H9 (cell line): Measurements from ENCODE around the gene XCL2. TPM values are rescaled to one million over a fixed set of nuclear protein-coding genes. Genes with fewer than 3 reads are reported as not detected.
"Not testable (repeated sequence)": the region's sequence is repeated elsewhere in the genome, so short reads cannot be mapped to it uniquely, and the experiment has no call there.

ENCODE experiments used
- DNase-seq: peaks from one replicate; pipeline ENCODE4 v3.0.0-alpha.2; 2017
- H2AFZ ChIP-seq: one replicate; pipeline ENCODE4 v1.6.1; 2013; ENCODE audit warnings: mild to moderate bottlenecking, low read length, control low read depth, moderate library complexity
- H2AK5ac ChIP-seq: 2 replicates; pipeline ENCODE4 v1.6.1; 2013; ENCODE audit warnings: low read length, control low read depth, mixed read lengths; ENCODE audit not compliant: insufficient read length
- H2BK120ac ChIP-seq: one replicate; pipeline ENCODE4 v1.6.1; 2013; ENCODE audit warnings: low read depth, mild to moderate bottlenecking, low read length, control low read depth, inconsistent platforms; ENCODE audit not compliant: poor library complexity, severe bottlenecking
- H2BK12ac ChIP-seq: 2 replicates; pipeline ENCODE4 v1.6.1; 2013; ENCODE audit warnings: low read length, control low read depth, mixed read lengths, low read depth; ENCODE audit not compliant: insufficient read length
- H2BK15ac ChIP-seq: 2 replicates; pipeline ENCODE4 v1.6.1; 2013; ENCODE audit warnings: low read depth, low read length, control low read depth
- H2BK20ac ChIP-seq: one replicate; pipeline ENCODE4 v1.6.1; 2013; ENCODE audit warnings: low read depth, mild to moderate bottlenecking, low read length, control low read depth, inconsistent platforms; ENCODE audit not compliant: poor library complexity, severe bottlenecking
- H2BK5ac ChIP-seq: 2 replicates; pipeline ENCODE4 v1.6.1; 2013; ENCODE audit warnings: low read length, control low read depth, mixed read lengths; ENCODE audit not compliant: insufficient read length
- H3K14ac ChIP-seq: 2 replicates; pipeline ENCODE4 v1.6.1; 2013; ENCODE audit warnings: low read length, control low read depth; ENCODE audit not compliant: insufficient read depth
- H3K18ac ChIP-seq: 2 replicates; pipeline ENCODE4 v1.6.1; 2013; ENCODE audit warnings: low read depth, mild to moderate bottlenecking, mixed read lengths, low read length, control low read depth; ENCODE audit not compliant: insufficient read length
- H3K23ac ChIP-seq: 2 replicates; pipeline ENCODE4 v1.6.1; 2013; ENCODE audit warnings: low read length, control low read depth, mixed read lengths, low read depth; ENCODE audit not compliant: insufficient read length
- H3K23me2 ChIP-seq: 2 replicates; pipeline ENCODE4 v1.6.1; 2013; ENCODE audit warnings: low read depth, mild to moderate bottlenecking, mixed read lengths, low read length, control low read depth; ENCODE audit not compliant: insufficient read length, poor library complexity, severe bottlenecking
- H3K27ac ChIP-seq: 2 replicates; pipeline ENCODE4 v1.5.1; 2013; ENCODE audit warnings: low read length, control low read depth, mixed read lengths, low read depth; ENCODE audit not compliant: insufficient read length
- H3K27me3 ChIP-seq: 2 replicates; pipeline ENCODE4 v1.6.1; 2013; ENCODE audit warnings: low read length, control low read depth, inconsistent platforms; ENCODE audit not compliant: insufficient read depth
- H3K4ac ChIP-seq: 2 replicates; pipeline ENCODE4 v1.6.1; 2013; ENCODE audit warnings: low read depth, mild to moderate bottlenecking, control low read depth, inconsistent platforms, low read length, moderate library complexity
- H3K4me1 ChIP-seq: 2 replicates; pipeline ENCODE4 v1.6.1; 2013; ENCODE audit warnings: low read length, control low read depth, inconsistent platforms; ENCODE audit not compliant: insufficient read depth
- H3K4me2 ChIP-seq: 2 replicates; pipeline ENCODE4 v1.6.1; 2013; ENCODE audit warnings: low read length, control low read depth, mixed read lengths; ENCODE audit not compliant: insufficient read length, insufficient read depth
- H3K56ac ChIP-seq: 2 replicates; pipeline ENCODE4 v1.6.1; 2013; ENCODE audit warnings: low read depth, mild to moderate bottlenecking, mixed read lengths, low read length, control low read depth; ENCODE audit not compliant: insufficient read length
- H3K79me1 ChIP-seq: 2 replicates; pipeline ENCODE4 v1.6.1; 2013; ENCODE audit warnings: low read depth, mild to moderate bottlenecking, moderate library complexity, low read length, control low read depth, inconsistent platforms; ENCODE audit not compliant: insufficient read depth, poor library complexity, severe bottlenecking
- H3K79me2 ChIP-seq: 2 replicates; pipeline ENCODE4 v1.6.1; 2013; ENCODE audit warnings: low read length, control low read depth, inconsistent platforms; ENCODE audit not compliant: insufficient read depth
- H3K9ac ChIP-seq: 2 replicates; pipeline ENCODE4 v1.6.1; 2013; ENCODE audit warnings: low read length, control low read depth, mixed read lengths; ENCODE audit not compliant: insufficient read length; ENCODE audit errors: extremely low read depth
- H3K9me3 ChIP-seq: one replicate; pipeline ENCODE4 v1.6.1; 2013; ENCODE audit warnings: low read depth, low read length, inconsistent platforms; ENCODE audit not compliant: control insufficient read depth
- H3T11ph ChIP-seq: one replicate; pipeline ENCODE4 v1.6.1; 2013; ENCODE audit warnings: mild to moderate bottlenecking, low read length, control low read depth, inconsistent platforms
- H4K20me1 ChIP-seq: one replicate; pipeline ENCODE4 v1.6.1; 2013; ENCODE audit not compliant: control insufficient read depth, insufficient read length, insufficient read depth
- H4K5ac ChIP-seq: 2 replicates; pipeline ENCODE4 v1.6.1; 2013; ENCODE audit warnings: low read depth, mild to moderate bottlenecking, mixed read lengths, low read length, control low read depth; ENCODE audit not compliant: insufficient read length
- H4K8ac ChIP-seq: replicated peaks from 2 replicates; pipeline ENCODE4 v1.6.1; 2013; ENCODE audit warnings: low read length, control low read depth, mixed read lengths, low read depth; ENCODE audit not compliant: insufficient read length
- H4K91ac ChIP-seq: 2 replicates; pipeline ENCODE4 v1.6.1; 2013; ENCODE audit warnings: low read depth, mild to moderate bottlenecking, moderate library complexity, mixed read lengths, low read length, control low read depth; ENCODE audit not compliant: insufficient read length
- H3K27ac Mint-ChIP-seq, 3 experiments: 2 replicates in 2 of 3; 3 replicates in 1 of 3; pipeline ENCODE4 v1.8.0; 2020 to 2021; ENCODE audit warnings: mixed read lengths in 3 of 3, mild to moderate bottlenecking in 1 of 3, moderate library complexity in 1 of 3
- H3K27me3 Mint-ChIP-seq: 2 replicates; pipeline ENCODE4 v1.8.0; 2021; ENCODE audit warnings: low read depth, mild to moderate bottlenecking, moderate library complexity, mixed read lengths
- H3K36me3 Mint-ChIP-seq, 3 experiments: 2 replicates in 2 of 3; 3 replicates in 1 of 3; pipeline ENCODE4 v1.8.0; 2020 to 2021; ENCODE audit warnings: low read depth in 3 of 3, mixed read lengths in 3 of 3; ENCODE audit not compliant: insufficient read depth in 1 of 3
- H3K4me1 Mint-ChIP-seq, 2 experiments: 2 replicates each; pipeline ENCODE4 v1.8.0; 2020; ENCODE audit warnings: mixed read lengths in 2 of 2
- H3K4me3 Mint-ChIP-seq, 2 experiments: 2 replicates in 1 of 2; 3 replicates in 1 of 2; pipeline ENCODE4 v1.8.0; 2020 to 2021; ENCODE audit warnings: mild to moderate bottlenecking in 2 of 2, mixed read lengths in 2 of 2, moderate library complexity in 1 of 2
- H3K9me3 Mint-ChIP-seq, 2 experiments: 2 replicates in 1 of 2; 3 replicates in 1 of 2; pipeline ENCODE4 v1.8.0; 2020; ENCODE audit warnings: mild to moderate bottlenecking in 2 of 2, mixed read lengths in 2 of 2, moderate library complexity in 1 of 2
- CTCF ChIP-seq: fragments of 200-600 bp; sonication (generic); conservative IDR thresholded peaks from 3 replicates; pipeline ENCODE4 v1.8.0; 2021; ENCODE audit warnings: antibody characterized with exemption, mild to moderate bottlenecking
- WGBS: extraction: QIAGEN DNeasy Blood & Tissue Kit; methylation state at CpG from one replicate; pipeline ENCODE4 v1.1.7; 2013; ENCODE audit warnings: missing lambda C conversion rate, low lambda C conversion rate, mixed read lengths; ENCODE audit not compliant: insufficient read length; ENCODE audit errors: extremely low coverage; 5-methylcytosine and 5-hydroxymethylcytosine counted together
- total RNA-seq: library from RNA; stranded (reverse); gene quantifications from 2 replicates; pipeline ENCODE4 v1.2.1, GENCODE V29; 2021

XCL2 gene
- total RNA-seq, 1 experiment from 2014 or later = not detected

- WGBS = no CpG with 5 or more reads among the region's 4 CpGs
- no peak for DNase-seq
Observed at GRCh38 chr1:168581817-168582572, 38.2 kb upstream of the XCL2 start.

DNA sequence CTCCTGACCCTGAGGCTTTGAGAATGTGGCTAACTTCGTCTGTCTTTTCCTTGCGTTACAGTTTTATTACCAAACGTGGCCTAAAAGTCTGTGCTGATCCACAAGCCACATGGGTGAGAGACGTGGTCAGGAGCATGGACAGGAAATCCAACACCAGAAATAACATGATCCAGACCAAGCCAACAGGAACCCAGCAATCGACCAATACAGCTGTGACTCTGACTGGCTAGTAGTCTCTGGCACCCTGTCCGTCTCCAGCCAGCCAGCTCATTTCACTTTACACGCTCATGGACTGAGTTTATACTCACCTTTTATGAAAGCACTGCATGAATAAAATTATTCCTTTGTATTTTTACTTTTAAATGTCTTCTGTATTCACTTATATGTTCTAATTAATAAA, 37.2 kb upstream of the XCL2 start:
- H3K27ac Mint-ChIP-seq, H2BK120ac ChIP-seq, H3K4me2 ChIP-seq, H3K9me3 Mint-ChIP-seq, H3K79me1 ChIP-seq, H3K14ac ChIP-seq, H3K4me3 Mint-ChIP-seq, H2BK12ac ChIP-seq, H3K27ac ChIP-seq, H3K36me3 Mint-ChIP-seq, H3K23ac ChIP-seq, H3K4ac ChIP-seq, DNase-seq, H3K79me2 ChIP-seq, H4K8ac ChIP-seq, H3K4me1 ChIP-seq, H2AK5ac ChIP-seq, H3K56ac ChIP-seq, H3K18ac ChIP-seq, H2AFZ ChIP-seq, H2BK15ac ChIP-seq, H4K20me1 ChIP-seq, H3K23me2 ChIP-seq, H2BK20ac ChIP-seq, H3K27me3 Mint-ChIP-seq, H3K9ac ChIP-seq, H3T11ph ChIP-seq, H2BK5ac ChIP-seq, H4K91ac ChIP-seq, H3K9me3 ChIP-seq, H3K4me1 Mint-ChIP-seq, H3K27me3 ChIP-seq, H4K5ac ChIP-seq: not testable (repeated sequence)
- WGBS = no CpG with 5 or more reads among the region's 7 CpGs

More at GRCh38 chr1:168581817-168582572, 38.2 kb upstream of the XCL2 start:
- Mint-ChIP-seq H3K4me1 (peaks cover 3 to 8% of the 10 kb centered on the region in 2 experiments; a peak in 3 of 4 replicates), H3K27ac (no peak overlapping the region), H3K4me3 (no peak overlapping the region), H3K36me3 (no peaks in the 10 kb centered on the region), H3K27me3 (no peaks in the 10 kb centered on the region), H3K9me3 (no peaks in the 10 kb centered on the region; a peak in 1 of 5 replicates)
- no peak overlapping the region for H4K91ac ChIP-seq
- no peaks in the 10 kb centered on the region; the same call in 1 of the 2 replicates for H3K4me1 ChIP-seq
- no peak overlapping the region for H3K14ac ChIP-seq
- no peak overlapping the region for H3K18ac ChIP-seq
- H3K4ac ChIP-seq = no peak overlapping the region
- H3K79me1 ChIP-seq = no peaks in the 10 kb centered on the region
- no peak overlapping the region for H2BK5ac ChIP-seq
- H2BK12ac ChIP-seq = no peak overlapping the region
- H3K79me2 ChIP-seq = no peaks in the 10 kb centered on the region
- H3K23me2 ChIP-seq = no peaks in the 10 kb centered on the region
- H2BK20ac ChIP-seq = no peak overlapping the region
- H2AFZ ChIP-seq = no peak overlapping the region
- no peaks in the 10 kb centered on the region for H3K27me3 ChIP-seq
- H4K8ac ChIP-seq = no peak overlapping the region
- H3K4me2 ChIP-seq = no peak overlapping the region
- H3K9me3 ChIP-seq = no peaks in the 10 kb centered on the region
- H2AK5ac ChIP-seq = no peak overlapping the region
- no peak overlapping the region for H2BK15ac ChIP-seq
- no peak overlapping the region for H4K5ac ChIP-seq
- H2BK120ac ChIP-seq = no peak overlapping the region
- no peak overlapping the region for H3K9ac ChIP-seq
- H4K20me1 ChIP-seq = no peaks in the 10 kb centered on the region
- no peak overlapping the region for H3T11ph ChIP-seq
- no peak for TF ChIP-seq CTCF
- no peak overlapping the region for H3K27ac ChIP-seq
- H3K23ac ChIP-seq = no peak overlapping the region
- no peak overlapping the region for H3K56ac ChIP-seq
